ENCODE data around the gene MPZL3.

DNA sequence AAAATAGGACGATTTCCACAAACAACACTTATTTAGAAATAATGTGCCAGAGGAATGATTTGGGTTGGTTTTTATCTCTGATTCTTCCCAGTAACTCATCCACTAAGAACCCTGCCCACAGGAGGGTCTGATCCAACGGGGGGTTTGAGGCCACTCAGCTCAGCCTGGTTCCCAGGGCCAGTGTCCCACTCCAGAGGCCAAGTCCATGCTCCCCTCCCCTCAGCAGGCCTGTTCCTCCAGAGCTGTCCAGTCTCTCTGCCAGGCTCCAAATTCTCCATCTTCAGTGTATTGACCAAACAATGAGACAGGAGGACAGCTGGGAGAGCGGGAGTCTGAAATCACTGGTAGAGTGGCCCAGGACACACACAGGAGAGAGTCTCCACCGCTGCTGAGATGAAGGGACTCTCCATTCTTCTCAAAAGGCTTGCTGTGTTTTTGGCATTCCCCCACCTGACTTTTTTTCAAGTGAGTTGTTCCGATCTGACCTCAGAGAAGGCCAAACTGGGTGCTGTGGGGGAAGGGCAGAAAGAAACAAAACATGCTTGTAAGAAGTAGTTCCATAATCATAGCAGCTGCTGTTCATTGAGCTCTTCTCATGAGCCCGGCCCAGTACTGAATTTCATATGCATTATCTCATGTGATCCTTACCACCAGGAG is 58.1 kb downstream of the MPZL3 start:
- no peak for TF ChIP-seq TAF1 (conservative IDR thresholded peaks at IDR 0.05)
- no peak for TF ChIP-seq FOXA1 (IDR thresholded peaks at IDR 0.05)
- TF ChIP-seq, protein P1, sequence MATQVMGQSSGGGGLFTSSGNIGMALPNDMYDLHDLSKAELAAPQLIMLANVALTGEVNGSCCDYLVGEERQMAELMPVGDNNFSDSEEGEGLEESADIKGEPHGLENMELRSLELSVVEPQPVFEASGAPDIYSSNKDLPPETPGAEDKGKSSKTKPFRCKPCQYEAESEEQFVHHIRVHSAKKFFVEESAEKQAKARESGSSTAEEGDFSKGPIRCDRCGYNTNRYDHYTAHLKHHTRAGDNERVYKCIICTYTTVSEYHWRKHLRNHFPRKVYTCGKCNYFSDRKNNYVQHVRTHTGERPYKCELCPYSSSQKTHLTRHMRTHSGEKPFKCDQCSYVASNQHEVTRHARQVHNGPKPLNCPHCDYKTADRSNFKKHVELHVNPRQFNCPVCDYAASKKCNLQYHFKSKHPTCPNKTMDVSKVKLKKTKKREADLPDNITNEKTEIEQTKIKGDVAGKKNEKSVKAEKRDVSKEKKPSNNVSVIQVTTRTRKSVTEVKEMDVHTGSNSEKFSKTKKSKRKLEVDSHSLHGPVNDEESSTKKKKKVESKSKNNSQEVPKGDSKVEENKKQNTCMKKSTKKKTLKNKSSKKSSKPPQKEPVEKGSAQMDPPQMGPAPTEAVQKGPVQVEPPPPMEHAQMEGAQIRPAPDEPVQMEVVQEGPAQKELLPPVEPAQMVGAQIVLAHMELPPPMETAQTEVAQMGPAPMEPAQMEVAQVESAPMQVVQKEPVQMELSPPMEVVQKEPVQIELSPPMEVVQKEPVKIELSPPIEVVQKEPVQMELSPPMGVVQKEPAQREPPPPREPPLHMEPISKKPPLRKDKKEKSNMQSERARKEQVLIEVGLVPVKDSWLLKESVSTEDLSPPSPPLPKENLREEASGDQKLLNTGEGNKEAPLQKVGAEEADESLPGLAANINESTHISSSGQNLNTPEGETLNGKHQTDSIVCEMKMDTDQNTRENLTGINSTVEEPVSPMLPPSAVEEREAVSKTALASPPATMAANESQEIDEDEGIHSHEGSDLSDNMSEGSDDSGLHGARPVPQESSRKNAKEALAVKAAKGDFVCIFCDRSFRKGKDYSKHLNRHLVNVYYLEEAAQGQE (IDR thresholded peaks at IDR 0.05) = no peak
- TF ChIP-seq, protein P2, sequence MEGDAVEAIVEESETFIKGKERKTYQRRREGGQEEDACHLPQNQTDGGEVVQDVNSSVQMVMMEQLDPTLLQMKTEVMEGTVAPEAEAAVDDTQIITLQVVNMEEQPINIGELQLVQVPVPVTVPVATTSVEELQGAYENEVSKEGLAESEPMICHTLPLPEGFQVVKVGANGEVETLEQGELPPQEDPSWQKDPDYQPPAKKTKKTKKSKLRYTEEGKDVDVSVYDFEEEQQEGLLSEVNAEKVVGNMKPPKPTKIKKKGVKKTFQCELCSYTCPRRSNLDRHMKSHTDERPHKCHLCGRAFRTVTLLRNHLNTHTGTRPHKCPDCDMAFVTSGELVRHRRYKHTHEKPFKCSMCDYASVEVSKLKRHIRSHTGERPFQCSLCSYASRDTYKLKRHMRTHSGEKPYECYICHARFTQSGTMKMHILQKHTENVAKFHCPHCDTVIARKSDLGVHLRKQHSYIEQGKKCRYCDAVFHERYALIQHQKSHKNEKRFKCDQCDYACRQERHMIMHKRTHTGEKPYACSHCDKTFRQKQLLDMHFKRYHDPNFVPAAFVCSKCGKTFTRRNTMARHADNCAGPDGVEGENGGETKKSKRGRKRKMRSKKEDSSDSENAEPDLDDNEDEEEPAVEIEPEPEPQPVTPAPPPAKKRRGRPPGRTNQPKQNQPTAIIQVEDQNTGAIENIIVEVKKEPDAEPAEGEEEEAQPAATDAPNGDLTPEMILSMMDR (IDR thresholded peaks at IDR 0.05; ENCODE audit: low read depth, low read length, missing input control) = no peak
- TF ChIP-seq, protein P3, sequence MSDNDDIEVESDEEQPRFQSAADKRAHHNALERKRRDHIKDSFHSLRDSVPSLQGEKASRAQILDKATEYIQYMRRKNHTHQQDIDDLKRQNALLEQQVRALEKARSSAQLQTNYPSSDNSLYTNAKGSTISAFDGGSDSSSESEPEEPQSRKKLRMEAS (IDR thresholded peaks at IDR 0.05) = no peak
- TF ChIP-seq JUND (IDR thresholded peaks at IDR 0.05) = no peak
- TF ChIP-seq EGR1 (IDR thresholded peaks at IDR 0.05; ENCODE audit: low read depth in 2 of 2) = no peak
- no peak for TF ChIP-seq RAD21 (IDR thresholded peaks at IDR 0.05)
- no peak for TF ChIP-seq GABPA (IDR thresholded peaks at IDR 0.05 in 1 of 2, conservative IDR thresholded peaks at IDR 0.05 in 1 of 2)
- no peak for TF ChIP-seq RXRA (IDR thresholded peaks at IDR 0.05)
- no peak for TF ChIP-seq YY1 (IDR thresholded peaks at IDR 0.05)
- TF ChIP-seq SP1 (IDR thresholded peaks at IDR 0.05) = no peak

Data from liver (tissue), 3 donors.